Peyer's patch (tissue), 4 donors: Measurements from ENCODE around the gene WDR93.

Experiments used
- CTCF ChIP-seq, 6 experiments: fragments of 450-650 bp in 4 of 6; fragments of 200-600 bp in 2 of 6; sonication (generic) in 1 of 6; IDR thresholded peaks; one replicate each; pipeline ENCODE4 v1.5.1; 2017 to 2019; ENCODE audit warnings: antibody characterized with exemption in 6 of 6, mild to moderate bottlenecking in 3 of 6, moderate library complexity in 1 of 6
- POLR2A ChIP-seq, 2 donors: fragments of 450-650 bp; IDR thresholded peaks; one replicate each; pipeline ENCODE4 v1.5.1; 2017; ENCODE audit warnings: antibody characterized with exemption in 2 of 2, mild to moderate bottlenecking in 2 of 2, moderate library complexity in 2 of 2

- no peak for TF ChIP-seq CTCF (IDR thresholded peaks at IDR 0.05)
- no peak for TF ChIP-seq POLR2A (IDR thresholded peaks at IDR 0.05)
Measured at GRCh38 chr15:89707577-89707976, 17.0 kb downstream of the WDR93 start.
